ENCODE results near the gene DAGLA. TPM values are rescaled to one million over a fixed set of nuclear protein-coding genes. Genes with fewer than 3 reads are reported as not detected.

DAGLA gene
- total RNA-seq, 4 donors from 2014 or later = 1.5 to 4.9 (median 3.8) TPM

DNA sequence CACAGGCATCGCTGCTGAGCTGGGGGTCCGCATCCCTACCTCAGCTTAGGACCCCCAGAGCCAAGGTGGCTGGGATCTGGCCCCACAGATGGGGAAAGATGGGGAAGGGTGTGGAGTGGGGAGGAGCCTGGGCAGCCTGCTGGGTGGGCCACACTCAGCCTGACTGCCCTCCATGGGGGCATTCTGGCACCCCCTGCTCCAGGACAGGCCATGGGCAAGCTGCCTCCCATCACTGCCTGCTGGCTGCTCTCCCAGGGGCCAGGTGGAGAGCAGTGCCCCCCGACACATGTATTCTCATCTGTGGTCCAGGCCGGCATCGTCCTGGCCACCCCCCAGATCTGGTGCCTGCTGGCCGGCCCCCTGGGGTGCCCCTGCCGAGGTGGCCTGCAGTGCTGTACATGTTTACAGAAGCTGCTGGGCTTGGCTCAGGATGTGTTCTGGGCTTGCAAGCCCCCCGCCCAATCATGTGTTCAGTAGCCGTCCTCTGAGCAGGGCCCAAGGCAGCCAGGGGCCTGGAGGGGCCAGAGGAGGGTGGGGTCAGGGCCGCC, 64.5 kb downstream of the DAGLA start:
- Histone ChIP-seq H3K9me3 (no peaks in the 10 kb centered on the region), H3K36me3 (peaks cover 14 to 50% (median 38%) of the 10 kb centered on the region in 4 donors), H3K4me1 (peaks cover 6 to 12% (median 9%) of the 10 kb centered on the region in 4 donors), H3K27me3 (peaks cover 0 to 3% (median 0%) of the 10 kb centered on the region in 4 donors), H3K4me3 (no peak overlapping the region), H3K27ac (replicated peaks in 1 of 4) (no peak overlapping the region)
- TF ChIP-seq EP300 (IDR thresholded peaks at IDR 0.05) (no peak), POLR2A (IDR thresholded peaks at IDR 0.05; ENCODE audit: low read depth) (no peak), POLR2AphosphoS5 (IDR thresholded peaks at IDR 0.05) (no peak)
- TF ChIP-seq, protein P1, sequence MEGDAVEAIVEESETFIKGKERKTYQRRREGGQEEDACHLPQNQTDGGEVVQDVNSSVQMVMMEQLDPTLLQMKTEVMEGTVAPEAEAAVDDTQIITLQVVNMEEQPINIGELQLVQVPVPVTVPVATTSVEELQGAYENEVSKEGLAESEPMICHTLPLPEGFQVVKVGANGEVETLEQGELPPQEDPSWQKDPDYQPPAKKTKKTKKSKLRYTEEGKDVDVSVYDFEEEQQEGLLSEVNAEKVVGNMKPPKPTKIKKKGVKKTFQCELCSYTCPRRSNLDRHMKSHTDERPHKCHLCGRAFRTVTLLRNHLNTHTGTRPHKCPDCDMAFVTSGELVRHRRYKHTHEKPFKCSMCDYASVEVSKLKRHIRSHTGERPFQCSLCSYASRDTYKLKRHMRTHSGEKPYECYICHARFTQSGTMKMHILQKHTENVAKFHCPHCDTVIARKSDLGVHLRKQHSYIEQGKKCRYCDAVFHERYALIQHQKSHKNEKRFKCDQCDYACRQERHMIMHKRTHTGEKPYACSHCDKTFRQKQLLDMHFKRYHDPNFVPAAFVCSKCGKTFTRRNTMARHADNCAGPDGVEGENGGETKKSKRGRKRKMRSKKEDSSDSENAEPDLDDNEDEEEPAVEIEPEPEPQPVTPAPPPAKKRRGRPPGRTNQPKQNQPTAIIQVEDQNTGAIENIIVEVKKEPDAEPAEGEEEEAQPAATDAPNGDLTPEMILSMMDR (IDR thresholded peaks at IDR 0.05) = no peak
- no peak for DNase-seq (ENCODE audit: extremely low spot score)
- intact Hi-C loops (cut with DNase I) = loop anchor here (5.0 kb wide), 1 partner anchor 363 kb away; no protein-coding TSS in a partner anchor
- 84% methylated on average over 4 of the region's 10 CpGs for WGBS

GRCh38 chr11:61745781-61746441, 65.7 kb downstream of the DAGLA start:
- H3K36me3 ChIP-seq = peaks cover 9 to 38% (median 27%) of the 10 kb centered on the region in 4 donors
- DNase-seq (ENCODE audit: extremely low spot score) = no peak
- H3K4me1 ChIP-seq = peaks cover 6 to 12% (median 9%) of the 10 kb centered on the region in 4 donors
- no peak overlapping the region for H3K4me3 ChIP-seq
- no peaks in the 10 kb centered on the region for H3K9me3 ChIP-seq
- TF ChIP-seq, protein P1 (IDR thresholded peaks at IDR 0.05) = no peak
- TF ChIP-seq POLR2AphosphoS5 (IDR thresholded peaks at IDR 0.05) (no peak), POLR2A (IDR thresholded peaks at IDR 0.05; ENCODE audit: low read depth) (no peak), EP300 (IDR thresholded peaks at IDR 0.05) (no peak)
- whole genome bisulfite sequencing = 88% methylated on average over 8 of the region's 15 CpGs
- intact Hi-C loops (cut with DNase I) = loop anchor here (5.0 kb wide), 1 partner anchor 361 kb away; no protein-coding TSS in a partner anchor
- H3K27me3 ChIP-seq = peaks cover 0 to 14% (median 0%) of the 10 kb centered on the region in 4 donors
- H3K27ac ChIP-seq (replicated peaks in 1 of 4) = no peak overlapping the region

- Histone ChIP-seq H3K9me3 (no peaks in the 10 kb centered on the region), H3K27ac (replicated peaks in 1 of 4) (no peak overlapping the region), H3K4me3 (no peak overlapping the region), H3K27me3 (peaks cover 0 to 21% (median 2%) of the 10 kb centered on the region in 4 donors), H3K4me1 (peaks cover 6 to 12% (median 9%) of the 10 kb centered on the region in 4 donors), H3K36me3 (peaks cover 4 to 31% (median 25%) of the 10 kb centered on the region in 4 donors)
- TF ChIP-seq EP300 (IDR thresholded peaks at IDR 0.05) (no peak), POLR2A (IDR thresholded peaks at IDR 0.05; ENCODE audit: low read depth) (no peak)
- no peak for DNase-seq (ENCODE audit: extremely low spot score)
- WGBS = 79% methylated on average over 17 of the region's 19 CpGs
- intact Hi-C loops (cut with DNase I) = loop anchor here (5.0 kb wide), 1 partner anchor 361 kb away; no protein-coding TSS in a partner anchor
Measured at GRCh38 chr11:61746442-61747191, 66.4 kb downstream of the DAGLA start.

DNA sequence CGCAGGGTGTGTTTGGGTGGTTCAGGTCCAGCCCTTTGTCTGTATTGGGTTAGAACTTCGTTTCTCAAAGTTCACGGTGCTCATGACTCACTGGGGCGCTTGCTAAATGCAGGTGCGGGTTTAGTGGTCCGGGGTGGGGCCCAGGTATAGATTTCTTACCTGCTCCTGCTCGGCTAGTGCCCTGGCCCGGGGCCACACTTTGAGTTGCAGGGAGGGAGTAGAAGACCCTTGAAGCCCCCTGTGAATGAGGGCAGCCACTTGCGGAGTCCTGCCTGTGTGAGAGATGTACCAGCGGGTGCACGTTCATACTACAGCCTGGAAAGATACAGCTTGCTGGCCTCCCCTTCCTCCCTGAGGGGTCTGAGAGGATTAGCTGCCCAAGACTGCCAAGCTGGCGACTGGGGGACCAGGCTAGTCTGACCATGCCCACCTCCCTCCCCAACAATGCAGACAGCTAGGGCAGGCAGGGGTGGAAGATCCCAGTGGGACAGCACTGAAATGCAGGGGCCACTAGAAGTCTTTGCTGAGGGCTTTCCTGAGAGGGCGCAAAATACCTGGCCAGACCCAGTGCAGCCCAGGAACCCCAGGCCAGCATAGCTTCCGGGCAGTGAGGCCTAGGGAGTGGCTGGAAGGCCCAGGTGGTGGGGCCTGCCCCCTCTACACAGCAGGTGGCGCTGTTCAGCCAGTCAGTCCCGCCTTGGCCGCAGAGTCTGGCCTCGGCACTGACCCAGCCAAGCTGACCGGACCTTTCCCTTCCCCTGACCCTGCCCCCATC, 67.2 kb downstream of the DAGLA start:
- H3K27me3 ChIP-seq = peaks cover 0 to 27% (median 9%) of the 10 kb centered on the region in 4 donors
- H3K27ac ChIP-seq (replicated peaks in 1 of 4) = no peak overlapping the region
- intact Hi-C loops (cut with DNase I) = loop anchor here (5.0 kb wide), 1 partner anchor 360 kb away; no protein-coding TSS in a partner anchor
- H3K36me3 ChIP-seq = peaks cover 4 to 23% (median 18%) of the 10 kb centered on the region in 4 donors
- no peak for TF ChIP-seq POLR2AphosphoS5 (IDR thresholded peaks at IDR 0.05)
- TF ChIP-seq, protein P1 (IDR thresholded peaks at IDR 0.05) = peak; percentile 71 to 92 (median 72)
- DNase-seq (ENCODE audit: extremely low spot score) = no peak
- WGBS = 51% methylated on average over 16 of the region's 19 CpGs
- H3K4me3 ChIP-seq = no peak overlapping the region
- peaks cover 6 to 18% (median 15%) of the 10 kb centered on the region in 4 donors for H3K4me1 ChIP-seq
- no peaks in the 10 kb centered on the region for H3K9me3 ChIP-seq
